Memory B cell (primary cell): ENCODE measurements around the gene CD300LD.
A peak's percentile ranks its signal among the peaks of the same experiment; 100 is the strongest.

Source experiments
- ATAC-seq: fragments of 150-1000 bp; cut with Tn5 transposase; 2 replicates; pipeline ENCODE4 v1.10.0; 2021; ENCODE audit warnings: low read depth, mild to moderate bottlenecking, moderate library complexity
- DNase-seq, 2 donors: peaks; one replicate each; pipeline ENCODE4 v3.0.0; 2022; ENCODE audit warnings: low spot score in 2 of 2
- H3K27ac Mint-ChIP-seq: one replicate; pipeline ENCODE4 v1.8.0; 2022; ENCODE audit warnings: mild to moderate bottlenecking, moderate library complexity, mixed read lengths
- H3K27me3 Mint-ChIP-seq: one replicate; pipeline ENCODE4 v1.8.0; 2022; ENCODE audit warnings: mixed read lengths
- H3K36me3 Mint-ChIP-seq: one replicate; pipeline ENCODE4 v1.8.0; 2022; ENCODE audit warnings: mild to moderate bottlenecking, mixed read lengths
- H3K4me1 Mint-ChIP-seq: one replicate; pipeline ENCODE4 v1.8.0; 2022; ENCODE audit warnings: mixed read lengths
- H3K4me3 Mint-ChIP-seq: one replicate; pipeline ENCODE4 v1.8.0; 2022; ENCODE audit warnings: mild to moderate bottlenecking, moderate library complexity, mixed read lengths
- H3K9me3 Mint-ChIP-seq: one replicate; pipeline ENCODE4 v1.8.0; 2022; ENCODE audit warnings: mixed read lengths

Gene CD300LD

DNA sequence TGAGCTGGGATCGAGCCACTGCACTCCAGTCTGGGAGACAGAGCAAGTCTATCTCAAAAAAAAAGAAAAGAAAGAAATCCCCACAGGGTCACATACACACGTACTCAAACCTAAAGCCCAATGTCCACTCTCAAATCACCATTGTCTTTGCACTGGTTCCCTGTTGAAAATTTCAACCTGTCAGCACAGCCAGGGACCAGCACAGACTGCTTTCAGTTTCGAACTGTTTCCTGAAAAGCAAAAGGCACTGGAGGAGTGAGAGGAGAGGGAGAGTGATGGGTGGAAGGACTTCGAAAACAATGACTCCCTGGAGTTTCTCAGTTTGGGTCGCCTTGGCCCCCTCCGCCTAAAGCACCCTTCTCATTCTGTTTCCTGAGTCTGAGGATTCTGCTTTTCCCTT, 37.2 kb downstream of the CD300LD start:
- Mint-ChIP-seq H3K4me1 (peaks cover 17% of the 10 kb centered on the region), H3K9me3 (peaks cover 7% of the 10 kb centered on the region), H3K27ac (no peak overlapping the region), H3K36me3 (peaks cover 6% of the 10 kb centered on the region), H3K4me3 (no peak overlapping the region), H3K27me3 (peaks cover 6% of the 10 kb centered on the region)
- ATAC-seq (no peak), DNase-seq (no peak)

DNA sequence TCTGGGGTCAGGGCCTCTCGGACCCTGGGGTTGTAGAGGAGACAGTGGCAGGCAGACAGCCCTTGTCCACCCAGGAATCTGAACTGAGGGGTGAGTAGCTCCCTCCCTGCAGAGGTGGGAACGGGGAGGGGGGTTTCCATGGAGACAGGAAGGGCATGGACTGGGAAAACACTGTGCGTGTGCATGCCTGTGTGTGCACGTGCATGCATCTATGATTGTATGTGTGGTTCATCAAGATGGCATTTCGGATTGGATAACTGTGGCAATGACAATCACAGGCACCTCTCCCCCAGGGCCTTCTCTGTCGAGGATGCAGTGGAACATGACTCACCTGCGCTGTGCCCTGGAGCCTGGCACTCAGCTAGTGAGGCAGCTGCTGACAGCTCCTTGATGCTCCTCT, 40.0 kb downstream of the CD300LD start:
- Mint-ChIP-seq H3K9me3 (peaks cover 4% of the 10 kb centered on the region), H3K4me1 (peaks cover 2% of the 10 kb centered on the region), H3K36me3 (peaks cover 3% of the 10 kb centered on the region), H3K27ac (no peak overlapping the region), H3K4me3 (no peak overlapping the region), H3K27me3 (peaks cover 9% of the 10 kb centered on the region)
- DNase-seq (no peak), ATAC-seq (no peak)

DNA sequence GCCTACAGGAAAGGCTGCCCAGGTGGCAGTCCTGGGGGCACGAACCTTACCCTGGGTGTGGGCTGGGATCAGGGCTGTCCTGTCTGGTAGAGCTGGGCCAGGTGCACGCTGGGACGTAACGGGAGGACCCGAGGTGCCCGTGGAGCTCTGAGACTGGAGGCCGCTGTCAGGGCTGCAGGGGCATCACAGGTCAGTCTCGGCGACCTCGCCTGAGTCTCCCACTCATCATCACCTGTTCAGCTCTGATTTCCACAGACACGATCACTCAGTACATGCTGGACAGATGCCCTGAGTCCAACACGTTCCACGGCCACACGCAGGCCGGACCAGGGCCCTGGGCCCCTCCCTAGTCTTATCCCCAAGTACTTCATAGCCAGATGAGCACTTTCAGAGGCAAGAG, 41.5 kb downstream of the CD300LD start:
- no peaks in the 10 kb centered on the region for H3K9me3 Mint-ChIP-seq
- no peak overlapping the region for H3K4me3 Mint-ChIP-seq
- no peaks in the 10 kb centered on the region for H3K36me3 Mint-ChIP-seq
- H3K27ac Mint-ChIP-seq, result no peak overlapping the region
- peaks cover 5% of the 10 kb centered on the region for H3K4me1 Mint-ChIP-seq
- DNase-seq, result no peak
- peaks cover 9% of the 10 kb centered on the region for H3K27me3 Mint-ChIP-seq
- no peak for ATAC-seq

DNA sequence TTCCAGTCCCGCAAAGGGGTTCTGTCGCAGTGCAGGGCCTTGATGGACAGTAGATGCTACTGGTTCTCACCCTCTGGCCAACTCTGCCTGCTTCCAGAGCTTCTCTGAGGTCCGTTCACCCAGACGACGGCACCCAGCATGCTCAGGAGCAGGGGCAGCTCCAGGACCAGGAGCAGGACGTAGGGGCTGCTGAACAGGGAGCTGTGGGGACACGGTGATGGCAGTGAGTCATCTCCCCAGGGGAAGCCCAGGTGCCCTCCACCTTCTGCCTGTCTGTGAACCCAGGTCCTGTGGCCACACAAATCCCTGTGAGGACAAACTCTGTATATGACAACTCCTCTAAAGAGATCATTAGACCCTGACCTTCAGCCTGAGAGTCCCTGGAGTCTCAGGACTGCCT, 42.7 kb downstream of the CD300LD start:
- no peak for ATAC-seq
- no peaks in the 10 kb centered on the region for H3K9me3 Mint-ChIP-seq
- H3K4me1 Mint-ChIP-seq, result peaks cover 10% of the 10 kb centered on the region
- no peaks in the 10 kb centered on the region for H3K36me3 Mint-ChIP-seq
- no peak overlapping the region for H3K27ac Mint-ChIP-seq
- H3K4me3 Mint-ChIP-seq, result no peak overlapping the region
- peaks cover 9% of the 10 kb centered on the region for H3K27me3 Mint-ChIP-seq
- DNase-seq, result no peak

DNA sequence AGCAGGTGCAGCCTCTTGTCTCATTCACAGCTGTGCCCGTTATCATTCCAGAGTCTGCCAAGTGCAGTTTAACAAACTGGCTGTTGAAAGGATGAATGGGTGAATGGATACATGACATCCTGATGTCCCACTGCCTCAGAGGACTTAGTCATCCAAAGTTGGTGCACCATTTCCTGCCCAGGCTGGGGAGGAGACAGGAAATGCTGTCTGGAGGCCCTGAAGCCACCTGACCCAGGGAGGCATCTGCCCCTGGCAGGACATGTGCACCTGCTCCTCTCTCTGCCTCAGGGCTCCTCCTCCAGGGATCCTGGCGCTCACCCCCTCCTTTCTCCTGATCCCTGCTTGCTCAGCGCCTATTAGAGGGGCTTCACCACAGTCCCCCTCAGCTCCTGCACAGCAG, 44.3 kb downstream of the CD300LD start:
- Mint-ChIP-seq H3K9me3 (no peaks in the 10 kb centered on the region), H3K36me3 (no peaks in the 10 kb centered on the region), H3K4me3 (no peak overlapping the region), H3K27ac (no peak overlapping the region), H3K27me3 (peaks cover 11% of the 10 kb centered on the region), H3K4me1 (peaks cover 10% of the 10 kb centered on the region)
- ATAC-seq (no peak), DNase-seq (no peak)

DNA sequence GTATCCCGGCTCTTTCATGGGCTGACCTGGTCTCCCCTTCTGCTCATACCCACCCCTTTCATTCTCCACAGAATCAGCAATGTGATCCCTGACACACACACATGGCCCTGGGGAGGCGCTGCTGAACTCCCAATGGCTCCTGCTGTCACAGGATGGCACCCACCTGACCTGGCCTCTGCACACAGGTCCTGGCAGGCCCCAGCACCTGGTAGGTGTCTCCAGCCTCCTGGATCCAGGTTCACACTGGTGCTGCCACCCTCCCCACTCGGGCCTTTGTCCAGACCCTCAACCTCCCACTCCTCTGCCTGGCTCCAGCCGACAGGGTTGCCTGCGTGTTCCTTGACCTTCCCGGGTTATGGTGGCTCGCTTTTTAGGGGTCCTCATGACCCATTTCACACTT, 44.8 kb downstream of the CD300LD start:
- H3K36me3 Mint-ChIP-seq, result no peaks in the 10 kb centered on the region
- ATAC-seq, result no peak
- no peak overlapping the region for H3K4me3 Mint-ChIP-seq
- H3K27ac Mint-ChIP-seq, result no peak overlapping the region
- H3K9me3 Mint-ChIP-seq, result no peaks in the 10 kb centered on the region
- DNase-seq, result no peak
- peaks cover 10% of the 10 kb centered on the region for H3K4me1 Mint-ChIP-seq
- peaks cover 13% of the 10 kb centered on the region for H3K27me3 Mint-ChIP-seq

DNA sequence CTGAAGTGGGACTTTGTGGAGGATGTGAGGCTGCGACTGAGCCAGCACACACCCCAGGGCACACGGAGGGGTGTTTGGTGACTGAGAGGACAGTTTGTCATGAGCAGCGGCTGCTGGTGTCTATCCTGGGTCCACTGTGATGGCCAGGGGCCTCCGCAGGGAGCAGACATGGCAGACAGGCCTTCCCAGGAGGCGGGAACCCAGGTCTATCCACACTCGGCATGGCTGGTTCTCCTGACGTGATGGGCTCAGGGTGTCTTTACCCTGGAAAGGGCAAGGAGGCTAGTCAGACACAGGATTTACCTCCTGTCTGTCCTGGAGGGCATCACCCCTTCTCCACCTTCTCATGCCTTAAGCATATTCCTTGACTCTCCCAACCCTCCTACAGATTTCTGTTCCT, 45.5 kb downstream of the CD300LD start:
- no peaks in the 10 kb centered on the region for H3K36me3 Mint-ChIP-seq
- H3K9me3 Mint-ChIP-seq, result no peaks in the 10 kb centered on the region
- H3K27ac Mint-ChIP-seq, result no peak overlapping the region
- no peak for DNase-seq
- peaks cover 10% of the 10 kb centered on the region for H3K4me1 Mint-ChIP-seq
- no peak overlapping the region for H3K4me3 Mint-ChIP-seq
- H3K27me3 Mint-ChIP-seq, result peaks cover 13% of the 10 kb centered on the region
- no peak for ATAC-seq

DNA sequence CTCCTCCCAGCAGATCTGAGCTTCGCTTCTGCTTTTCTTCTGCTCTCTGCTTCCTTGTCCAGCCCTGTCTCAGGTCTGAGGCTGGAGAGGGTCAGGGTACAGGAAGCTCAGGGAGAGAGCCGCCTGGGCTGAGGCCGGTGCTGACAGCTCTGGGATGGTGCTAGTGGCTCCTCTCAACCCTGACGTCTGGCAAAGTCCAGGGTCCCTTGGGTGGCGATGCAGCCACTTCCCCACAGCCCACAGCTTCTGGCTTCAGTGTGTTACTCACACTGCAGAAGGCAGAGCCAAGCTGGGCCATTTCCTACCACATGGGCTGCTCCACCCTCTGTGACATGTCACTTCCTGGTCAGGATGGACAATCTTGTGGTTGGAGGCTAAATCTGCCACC, 46.2 kb downstream of the CD300LD start, which contains the start of gene CD300C:
Gene CD300C (minus strand): TSS at position 273 of the 388 bp plus-strand sequence. CDS start 333 bp downstream, outside the sequence.
- peaks cover 11% of the 10 kb centered on the region for H3K27me3 Mint-ChIP-seq
- H3K4me1 Mint-ChIP-seq, result peaks cover 8% of the 10 kb centered on the region
- no peak within 1 kb of the TSS for H3K27ac Mint-ChIP-seq
- no peaks in the 10 kb centered on the region for H3K36me3 Mint-ChIP-seq
- H3K9me3 Mint-ChIP-seq, result no peaks in the 10 kb centered on the region
- peak within 1 kb of the TSS; percentile 1 for H3K4me3 Mint-ChIP-seq
- ATAC-seq (peak; percentile 38), DNase-seq (no peak)

DNA sequence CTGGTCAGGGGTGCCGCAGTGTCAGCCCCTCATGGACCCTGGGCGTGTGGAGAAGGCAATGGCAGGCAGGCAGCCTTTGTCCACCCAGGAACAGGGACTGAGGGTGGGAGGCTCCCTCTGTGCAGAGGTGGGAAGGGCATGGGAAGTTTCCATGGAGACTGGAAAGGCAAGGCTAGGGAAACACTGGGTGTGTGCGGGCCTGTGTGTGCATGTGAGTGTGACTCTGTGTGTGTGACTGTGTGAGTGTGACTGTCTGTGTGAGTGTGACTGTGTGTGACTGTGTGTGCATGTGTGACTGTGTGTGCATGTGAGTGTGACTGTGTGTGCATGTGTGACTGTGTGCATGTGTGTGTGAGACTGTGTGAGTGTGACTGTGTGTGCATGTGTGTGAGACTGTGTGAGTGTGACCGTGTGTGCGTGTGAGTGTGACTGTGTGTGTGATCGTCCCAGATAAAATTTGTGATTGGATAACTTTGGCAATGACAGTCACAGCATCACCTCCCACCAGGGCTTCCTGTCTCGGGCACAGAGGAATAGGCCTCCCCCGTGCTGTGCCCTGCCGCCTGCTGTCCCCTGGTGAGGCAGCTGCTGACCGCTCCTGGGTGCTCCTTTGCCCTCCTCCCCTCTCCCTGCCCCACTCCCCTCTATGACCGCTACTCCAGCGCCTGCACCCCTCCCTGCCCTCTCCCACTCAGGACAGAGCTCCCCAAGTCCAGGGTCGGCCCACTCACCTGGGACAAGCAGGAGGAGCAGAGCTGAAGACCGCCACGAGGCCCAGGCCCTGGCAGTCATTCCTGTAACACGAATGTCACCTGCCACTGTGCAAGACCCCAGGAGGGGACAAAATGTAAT, 46.9 kb downstream of the CD300LD start:
- H3K4me1 Mint-ChIP-seq, result peaks cover 8% of the 10 kb centered on the region
- no peaks in the 10 kb centered on the region for H3K36me3 Mint-ChIP-seq
- H3K27me3 Mint-ChIP-seq, result peaks cover 10% of the 10 kb centered on the region
- peak overlapping the region; percentile 1 for H3K4me3 Mint-ChIP-seq
- no peak overlapping the region for H3K27ac Mint-ChIP-seq
- DNase-seq, result no peak
- H3K9me3 Mint-ChIP-seq, result no peaks in the 10 kb centered on the region
- no peak for ATAC-seq

DNA sequence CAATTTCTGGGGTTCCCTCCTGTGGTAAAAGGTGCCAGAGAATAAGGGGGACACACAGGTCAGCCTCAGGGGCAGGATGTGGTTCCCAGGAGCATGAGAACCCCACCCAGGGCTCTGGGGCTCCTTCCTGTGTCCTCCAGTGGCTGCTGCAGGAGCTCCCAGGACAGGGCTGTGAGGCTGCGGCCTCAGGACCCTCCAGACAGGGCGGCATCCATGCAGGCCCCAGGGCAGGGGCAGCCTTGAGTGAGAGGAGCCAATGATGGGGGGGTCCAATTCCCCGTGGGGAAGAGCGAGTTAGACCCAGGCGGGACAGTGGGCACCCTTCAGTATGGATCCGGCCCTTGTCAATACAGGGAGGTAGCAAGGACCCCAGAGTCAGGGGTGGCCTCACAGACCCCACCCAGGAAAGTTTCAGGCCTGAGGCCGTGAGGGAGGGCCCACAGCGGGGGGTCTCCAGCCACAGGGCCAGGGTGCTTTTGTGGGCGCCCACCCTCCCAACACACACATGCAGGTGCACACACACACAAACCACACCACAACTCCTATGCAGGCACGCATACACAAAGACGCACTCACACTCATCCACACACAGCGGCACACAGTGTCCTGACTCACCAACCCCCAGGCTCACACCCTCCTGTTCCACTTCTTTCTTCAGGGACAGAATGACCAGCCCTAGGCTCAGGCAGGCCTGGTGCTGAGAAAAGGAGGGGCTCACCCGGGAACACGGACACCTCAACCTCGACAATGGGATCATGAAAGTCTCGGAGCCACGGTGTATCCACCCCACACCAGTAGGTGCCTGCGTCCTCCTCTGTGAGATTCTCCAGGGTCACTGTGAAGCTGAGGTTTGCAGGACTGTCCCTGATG, 48.0 kb downstream of the CD300LD start:
- no peak overlapping the region for H3K27ac Mint-ChIP-seq
- no peaks in the 10 kb centered on the region for H3K36me3 Mint-ChIP-seq
- DNase-seq (no peak), ATAC-seq (no peak)
- H3K27me3 Mint-ChIP-seq, result peaks cover 10% of the 10 kb centered on the region
- peaks cover 8% of the 10 kb centered on the region for H3K4me1 Mint-ChIP-seq
- no peak overlapping the region for H3K4me3 Mint-ChIP-seq
- H3K9me3 Mint-ChIP-seq, result no peaks in the 10 kb centered on the region

DNA sequence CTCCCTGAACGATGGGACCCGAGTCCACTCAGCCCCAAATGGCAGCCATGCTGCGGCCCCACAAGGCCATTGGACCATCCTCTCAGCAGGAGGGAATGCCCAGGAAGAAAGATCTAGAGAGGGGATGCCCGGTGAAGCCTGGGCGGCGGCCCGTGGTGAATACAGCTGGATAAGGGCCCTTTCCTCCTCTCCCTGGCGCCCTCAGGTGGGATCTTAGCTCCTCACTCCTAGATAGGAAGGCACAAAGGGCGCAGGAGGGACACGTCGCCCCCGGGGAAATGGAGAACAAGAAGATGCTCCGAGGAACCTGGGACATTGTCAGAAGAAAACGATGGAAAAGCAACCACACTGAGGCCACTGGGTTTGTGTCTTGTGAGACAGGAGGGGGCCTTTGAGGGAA, 48.7 kb downstream of the CD300LD start:
- Mint-ChIP-seq H3K27me3 (peaks cover 7% of the 10 kb centered on the region), H3K4me1 (peaks cover 8% of the 10 kb centered on the region), H3K36me3 (no peaks in the 10 kb centered on the region), H3K9me3 (no peaks in the 10 kb centered on the region), H3K27ac (no peak overlapping the region), H3K4me3 (no peak overlapping the region)
- ATAC-seq (no peak), DNase-seq (no peak)

DNA sequence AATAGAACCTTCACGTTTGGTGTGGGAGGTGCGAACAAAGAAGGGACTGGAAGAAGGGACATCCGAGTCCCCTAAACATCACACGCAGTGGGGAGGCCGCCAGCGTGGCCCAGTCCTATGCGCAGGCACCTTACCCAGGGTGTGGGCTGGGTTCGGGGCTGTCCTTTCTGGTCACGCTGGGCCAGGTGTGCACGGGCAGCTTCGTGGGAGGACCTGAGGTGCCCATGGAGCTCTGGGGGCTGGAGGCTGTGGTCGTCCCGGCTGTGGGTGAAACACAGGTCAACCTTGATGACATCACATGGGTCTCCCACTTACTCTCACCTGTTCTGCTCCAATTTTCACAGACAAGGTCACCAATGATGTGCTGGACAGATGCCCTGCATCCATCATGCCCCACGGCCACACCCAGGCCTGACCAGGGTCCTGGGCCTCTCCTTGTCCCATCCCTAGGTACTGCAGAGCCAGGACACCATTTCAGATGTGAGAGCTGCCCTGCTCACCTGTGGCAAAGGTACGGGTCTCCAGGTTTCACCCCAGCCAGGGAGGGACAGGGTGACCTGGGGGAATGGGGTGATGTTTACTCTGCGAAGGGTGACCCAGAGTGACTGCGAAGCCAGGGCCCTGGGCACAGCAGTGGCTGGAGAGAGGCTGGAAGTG, 49.2 kb downstream of the CD300LD start:
- DNase-seq, result no peak

DNA sequence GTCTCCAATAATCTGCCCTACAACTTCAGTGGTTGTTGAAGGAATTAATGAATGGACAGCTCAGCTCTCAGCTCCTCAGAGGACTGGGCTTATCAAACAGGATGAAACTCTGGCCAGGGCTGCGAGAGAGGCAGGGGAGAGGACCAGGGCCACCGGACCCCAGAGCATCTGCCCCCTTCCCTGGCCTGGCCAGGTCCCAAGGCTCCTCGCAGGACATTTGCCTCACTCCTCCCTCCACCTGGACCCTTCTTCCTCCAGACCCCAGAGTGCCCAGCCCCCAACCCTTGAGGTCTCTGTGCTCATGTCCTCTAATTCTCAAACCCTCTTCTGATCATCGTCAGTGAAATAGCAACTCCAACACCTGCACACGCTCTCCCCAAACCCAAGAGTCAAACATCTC, 49.9 kb downstream of the CD300LD start:
- no peak overlapping the region for H3K4me3 Mint-ChIP-seq
- peaks cover 7% of the 10 kb centered on the region for H3K27me3 Mint-ChIP-seq
- no peak for DNase-seq
- H3K36me3 Mint-ChIP-seq, result no peaks in the 10 kb centered on the region
- no peak for ATAC-seq
- H3K4me1 Mint-ChIP-seq, result peaks cover 8% of the 10 kb centered on the region
- H3K9me3 Mint-ChIP-seq, result no peaks in the 10 kb centered on the region
- no peak overlapping the region for H3K27ac Mint-ChIP-seq

More for the DNA sequence above, 49.2 kb downstream of the CD300LD start:
- Mint-ChIP-seq H3K27me3 (peaks cover 7% of the 10 kb centered on the region), H3K4me1 (peaks cover 8% of the 10 kb centered on the region), H3K9me3 (no peaks in the 10 kb centered on the region), H3K36me3 (no peaks in the 10 kb centered on the region), H3K4me3 (no peak overlapping the region), H3K27ac (no peak overlapping the region)
- no peak for ATAC-seq
